Measurements from ENCODE around the gene UBE2H.

DNA sequence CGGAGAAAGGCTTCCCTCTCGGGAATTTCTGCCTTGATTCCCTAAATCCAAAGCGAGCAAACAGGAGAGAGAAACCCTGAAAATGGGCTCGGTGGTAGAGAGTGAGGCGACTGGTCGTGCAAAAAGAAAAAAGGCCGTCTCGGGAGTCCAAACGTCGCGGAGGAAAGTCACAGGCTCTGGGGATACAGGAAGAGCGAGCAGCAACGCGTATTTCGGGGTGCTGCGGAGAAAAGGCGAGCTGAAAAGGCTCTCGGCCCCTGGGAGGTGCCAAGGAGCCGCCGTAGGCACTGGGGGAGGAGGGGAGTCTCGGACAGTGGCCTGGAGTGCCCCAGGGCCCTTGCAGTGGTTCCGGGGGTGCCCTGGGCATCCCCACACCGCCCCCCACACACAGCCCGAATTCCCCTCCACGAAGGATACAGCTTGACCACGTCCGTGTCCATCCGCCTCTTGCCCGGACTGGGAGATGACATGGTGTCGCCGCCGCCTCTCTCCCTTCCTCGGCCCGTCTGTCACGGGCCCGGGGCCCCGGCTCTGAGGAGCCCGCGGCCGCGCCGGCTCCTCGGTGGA, 591 bp downstream of the UBE2H start:
- TF ChIP-seq, protein P1, sequence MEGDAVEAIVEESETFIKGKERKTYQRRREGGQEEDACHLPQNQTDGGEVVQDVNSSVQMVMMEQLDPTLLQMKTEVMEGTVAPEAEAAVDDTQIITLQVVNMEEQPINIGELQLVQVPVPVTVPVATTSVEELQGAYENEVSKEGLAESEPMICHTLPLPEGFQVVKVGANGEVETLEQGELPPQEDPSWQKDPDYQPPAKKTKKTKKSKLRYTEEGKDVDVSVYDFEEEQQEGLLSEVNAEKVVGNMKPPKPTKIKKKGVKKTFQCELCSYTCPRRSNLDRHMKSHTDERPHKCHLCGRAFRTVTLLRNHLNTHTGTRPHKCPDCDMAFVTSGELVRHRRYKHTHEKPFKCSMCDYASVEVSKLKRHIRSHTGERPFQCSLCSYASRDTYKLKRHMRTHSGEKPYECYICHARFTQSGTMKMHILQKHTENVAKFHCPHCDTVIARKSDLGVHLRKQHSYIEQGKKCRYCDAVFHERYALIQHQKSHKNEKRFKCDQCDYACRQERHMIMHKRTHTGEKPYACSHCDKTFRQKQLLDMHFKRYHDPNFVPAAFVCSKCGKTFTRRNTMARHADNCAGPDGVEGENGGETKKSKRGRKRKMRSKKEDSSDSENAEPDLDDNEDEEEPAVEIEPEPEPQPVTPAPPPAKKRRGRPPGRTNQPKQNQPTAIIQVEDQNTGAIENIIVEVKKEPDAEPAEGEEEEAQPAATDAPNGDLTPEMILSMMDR (conservative IDR thresholded peaks at IDR 0.05), result no peak
- TF ChIP-seq ZFX (IDR thresholded peaks at IDR 0.05), result no peak; the same call in 1 of the 2 replicates

Data from C4-2B (cell line).